Esophagus muscularis mucosa (tissue), 4 donors: ENCODE results near the gene CCDC89. TPM values are rescaled to one million over a fixed set of nuclear protein-coding genes. Genes with fewer than 3 reads are reported as not detected.

Experiments
- DNase-seq: peaks from one replicate; pipeline ENCODE4 v3.0.0-alpha.2; 2017; ENCODE audit errors: extremely low spot score
- H3K27ac ChIP-seq, 4 donors: fragments of 200-600 bp; sonication (generic); replicated peaks in 1 of 4; 1 replicate in 3 of 4; 2 replicates in 1 of 4; pipeline ENCODE4 v1.5.1; 2016 to 2019; ENCODE audit warnings: mild to moderate bottlenecking in 1 of 4
- H3K27me3 ChIP-seq, 4 donors: fragments of 200-600 bp; sonication (generic); one replicate each; pipeline versions ENCODE4 v1.5.1 to v1.6.0; 2016 to 2019
- H3K36me3 ChIP-seq, 4 donors: fragments of 200-600 bp; sonication (generic); one replicate each; pipeline ENCODE4 v1.5.1; 2016 to 2019
- H3K4me1 ChIP-seq, 4 donors: fragments of 200-600 bp; sonication (generic); one replicate each; pipeline ENCODE4 v1.5.1; 2016 to 2019
- H3K4me3 ChIP-seq, 4 donors: fragments of 200-600 bp; sonication (generic); 1 replicate in 2 of 4; 2 replicates in 2 of 4; pipeline ENCODE4 v1.5.1; 2016 to 2019; ENCODE audit warnings: mild to moderate bottlenecking in 4 of 4, moderate library complexity in 1 of 4
- H3K9me3 ChIP-seq, 4 donors: fragments of 200-600 bp; sonication (generic); 1 replicate in 3 of 4; 2 replicates in 1 of 4; pipeline ENCODE4 v1.5.1; 2016 to 2019
- CTCF ChIP-seq, 3 experiments: fragments of 200-600 bp in 2 of 3; fragments of 450-650 bp in 1 of 3; sonication (generic) in 2 of 3; IDR thresholded peaks; one replicate each; pipeline ENCODE4 v1.5.1; 2017 to 2019; ENCODE audit warnings: antibody characterized with exemption in 3 of 3, mild to moderate bottlenecking in 2 of 3, moderate library complexity in 1 of 3
- EP300 ChIP-seq: sonication (generic); formaldehyde crosslinking; IDR thresholded peaks from one replicate; pipeline ENCODE4 v1.6.1; 2017; ENCODE audit warnings: antibody characterized with exemption
- POLR2A ChIP-seq: fragments of 450-650 bp; IDR thresholded peaks from one replicate; pipeline ENCODE4 v1.6.1; 2017; ENCODE audit warnings: antibody characterized with exemption, moderate library complexity, mild to moderate bottlenecking, low read depth
- POLR2AphosphoS5 ChIP-seq, 2 donors: sonication (generic); formaldehyde crosslinking; IDR thresholded peaks; one replicate each; pipeline ENCODE4 v1.6.1; 2017; ENCODE audit warnings: antibody characterized with exemption in 2 of 2
- WGBS: methylation state at CpG from one replicate; pipeline ENCODE4 v1.1.5; 2018; 5-methylcytosine and 5-hydroxymethylcytosine counted together
- intact Hi-C: fragments of 100-400 bp; cut with DNase I; formaldehyde crosslinking; loops from one replicate; pipeline ENCODE4 v1.15.1; 2023
- total RNA-seq, 4 donors: library from RNA; depleted of rRNA; stranded (reverse); fragments of >200 nt; gene quantifications; one replicate each; pipeline versions ENCODE4 v1.1.0 to v1.2.1, GENCODE V29; 2016

The CCDC89 gene
- total RNA-seq, 4 donors from 2014 or later, result 0.83 to 2.9 (median 2.5) TPM

- Histone ChIP-seq H3K4me1 (peaks cover 0 to 10% (median 0%) of the 10 kb centered on the region in 4 donors), H3K27ac (no peak overlapping the region)
- 86% methylated on average over 2 of the region's 2 CpGs for WGBS
These were observed 31.4 kb upstream of the CCDC89 start for GRCh38 chr11:85717429-85717828.

GRCh38 chr11:85712953-85713352 lies 27.0 kb upstream of the CCDC89 start:
- DNase-seq, result no peak
- H3K36me3 ChIP-seq, result no peaks in the 10 kb centered on the region
- H3K4me3 ChIP-seq, result no peak overlapping the region
- no peak overlapping the region for H3K27ac ChIP-seq
- no peaks in the 10 kb centered on the region for H3K4me1 ChIP-seq
- TF ChIP-seq POLR2A (no peak), CTCF (IDR thresholded peaks at IDR 0.05) (no peak), POLR2AphosphoS5 (IDR thresholded peaks at IDR 0.05) (no peak), EP300 (no peak)
- H3K9me3 ChIP-seq, result no peaks in the 10 kb centered on the region
- intact Hi-C loops, result no loop called here
- H3K27me3 ChIP-seq, result no peaks in the 10 kb centered on the region
- 86% methylated on average over 3 of the region's 3 CpGs for WGBS

More at GRCh38 chr11:85717429-85717828, 31.4 kb upstream of the CCDC89 start:
- TF ChIP-seq POLR2A, result no peak
- TF ChIP-seq EP300, result no peak
- no peak for TF ChIP-seq POLR2AphosphoS5 (IDR thresholded peaks at IDR 0.05)
- TF ChIP-seq CTCF (IDR thresholded peaks at IDR 0.05), result no peak
- Histone ChIP-seq H3K9me3 (no peaks in the 10 kb centered on the region), H3K27me3 (no peaks in the 10 kb centered on the region), H3K4me3 (no peak overlapping the region), H3K36me3 (no peaks in the 10 kb centered on the region)
- DNase-seq, result no peak
- intact Hi-C loops, result no loop called here

GRCh38 chr11:85710917-85711316 lies 24.9 kb upstream of the CCDC89 start:
- intact Hi-C loops, result no loop called here
- Histone ChIP-seq H3K4me1 (no peaks in the 10 kb centered on the region), H3K27me3 (no peaks in the 10 kb centered on the region), H3K4me3 (no peak overlapping the region), H3K27ac (no peak overlapping the region), H3K36me3 (no peaks in the 10 kb centered on the region), H3K9me3 (no peaks in the 10 kb centered on the region)
- TF ChIP-seq POLR2A, result no peak
- no peak for TF ChIP-seq EP300
- TF ChIP-seq CTCF (IDR thresholded peaks at IDR 0.05), result no peak
- no peak for TF ChIP-seq POLR2AphosphoS5 (IDR thresholded peaks at IDR 0.05)
- DNase-seq, result no peak
- WGBS, result 58% methylated on average over 5 of the region's 5 CpGs

- no peak overlapping the region for H3K27ac ChIP-seq
- no peaks in the 10 kb centered on the region for H3K36me3 ChIP-seq
- DNase-seq, result no peak
- H3K27me3 ChIP-seq, result no peaks in the 10 kb centered on the region
- intact Hi-C loops, result no loop called here
- no peaks in the 10 kb centered on the region for H3K9me3 ChIP-seq
- 83% methylated on average over 5 of the region's 5 CpGs for WGBS
- no peak overlapping the region for H3K4me3 ChIP-seq
- H3K4me1 ChIP-seq, result no peaks in the 10 kb centered on the region
- no peak for TF ChIP-seq EP300
- TF ChIP-seq POLR2A, result no peak
- TF ChIP-seq CTCF (IDR thresholded peaks at IDR 0.05), result no peak
- no peak for TF ChIP-seq POLR2AphosphoS5 (IDR thresholded peaks at IDR 0.05)
These were observed 24.1 kb upstream of the CCDC89 start for GRCh38 chr11:85709941-85710702.

GRCh38 chr11:85705800-85706199 lies 19.8 kb upstream of the CCDC89 start:
- intact Hi-C loops, result no loop called here
- TF ChIP-seq CTCF (IDR thresholded peaks at IDR 0.05), result no peak
- no peak for TF ChIP-seq POLR2A
- TF ChIP-seq EP300, result no peak
- TF ChIP-seq POLR2AphosphoS5 (IDR thresholded peaks at IDR 0.05), result no peak
- no peak for DNase-seq

More at GRCh38 chr11:85705800-85706199, 19.8 kb upstream of the CCDC89 start:
- Histone ChIP-seq H3K9me3 (no peaks in the 10 kb centered on the region), H3K27ac (no peak overlapping the region), H3K4me1 (no peaks in the 10 kb centered on the region), H3K4me3 (no peak overlapping the region), H3K27me3 (no peaks in the 10 kb centered on the region), H3K36me3 (no peaks in the 10 kb centered on the region)
